Neural cell (in vitro differentiated cells): Measurements from ENCODE around the gene FBRSL1. TPM values are rescaled to one million over a fixed set of nuclear protein-coding genes. Genes with fewer than 3 reads are reported as not detected.

ENCODE experiments used
- H2AFZ ChIP-seq: fragments of 200-600, 300-800 bp; sonication (generic), shearing (Covaris generic); 2 replicates; pipeline ENCODE4 v1.6.0; 2014; ENCODE audit warnings: low read depth, mild to moderate bottlenecking, antibody characterized with exemption, low read length, moderate library complexity
- H3F3A ChIP-seq: fragments of 200-600 bp; shearing (Covaris generic); 2 replicates; pipeline ENCODE4 v1.6.1; 2016; ENCODE audit warnings: mild to moderate bottlenecking, moderate library complexity, mixed read lengths, antibody characterized with exemption, low read length; ENCODE audit not compliant: insufficient read depth, poor library complexity, severe bottlenecking
- H3K27ac ChIP-seq: fragments of 200-600, 300-800 bp; sonication (generic), shearing (Covaris generic); 2 replicates; pipeline ENCODE4 v1.5.1; 2014; ENCODE audit warnings: mild to moderate bottlenecking, low read length, moderate library complexity
- H3K27me3 ChIP-seq: fragments of 300-800, 200-600 bp; sonication (generic), shearing (Covaris generic); 2 replicates; pipeline ENCODE4 v1.6.0; 2014; ENCODE audit warnings: mild to moderate bottlenecking, low read depth, low read length, moderate library complexity; ENCODE audit not compliant: insufficient read depth
- H3K36me3 ChIP-seq: fragments of 300-800, 200-600 bp; sonication (generic), shearing (Covaris generic); 2 replicates; pipeline ENCODE4 v1.5.1; 2014; ENCODE audit warnings: mild to moderate bottlenecking, antibody characterized with exemption, low read length, moderate library complexity; ENCODE audit not compliant: insufficient read depth
- H3K4me2 ChIP-seq: fragments of 300-800, 200-600 bp; sonication (generic), shearing (Covaris generic); 2 replicates; pipeline ENCODE4 v1.6.0; 2014; ENCODE audit warnings: mild to moderate bottlenecking, low read length
- H3K4me3 ChIP-seq: fragments of 300-800, 200-600 bp; sonication (generic), shearing (Covaris generic); 2 replicates; pipeline ENCODE4 v1.5.1; 2014; ENCODE audit warnings: mild to moderate bottlenecking, low read length, moderate library complexity
- H3K79me2 ChIP-seq: fragments of 200-600 bp; shearing (Covaris generic); replicated peaks from 2 replicates; pipeline ENCODE4 v1.6.0; 2014; ENCODE audit warnings: mild to moderate bottlenecking, low read length, moderate library complexity; ENCODE audit not compliant: insufficient read depth
- H3K9ac ChIP-seq: fragments of 300-800, 200-600 bp; sonication (generic), shearing (Covaris generic); 2 replicates; pipeline ENCODE4 v1.6.1; 2016; ENCODE audit warnings: mild to moderate bottlenecking, low read length, mixed read lengths
- H3K9me2 ChIP-seq: fragments of 200-600 bp; shearing (Covaris generic); 2 replicates; pipeline ENCODE4 v1.6.1; 2016; ENCODE audit warnings: mild to moderate bottlenecking, low read length, mixed read lengths; ENCODE audit not compliant: insufficient read depth
- H3K9me3 ChIP-seq: fragments of 200-600, 300-800 bp; sonication (generic), shearing (Covaris generic); 2 replicates; pipeline ENCODE4 v1.6.1; 2016; ENCODE audit warnings: mild to moderate bottlenecking, mixed run types, low read length, moderate library complexity, mixed read lengths
- H4K20me1 ChIP-seq: fragments of 200-600 bp; shearing (Covaris generic); 2 replicates; pipeline ENCODE4 v1.6.1; 2016; ENCODE audit warnings: mild to moderate bottlenecking, mixed run types; ENCODE audit not compliant: insufficient read depth
- EP300 ChIP-seq: fragments of 450-650 bp; conservative IDR thresholded peaks from 2 replicates; pipeline ENCODE4 v1.6.1; 2014; ENCODE audit warnings: antibody characterized with exemption, mild to moderate bottlenecking, moderate library complexity; ENCODE audit not compliant: poor library complexity, severe bottlenecking
- EZH2 ChIP-seq: fragments of 200-600, 300-800 bp; shearing (Covaris generic), sonication (generic); IDR thresholded peaks from 2 replicates; pipeline ENCODE4 v1.6.1; 2014; ENCODE audit warnings: antibody characterized with exemption, low read length, borderline replicate concordance, mild to moderate bottlenecking; ENCODE audit not compliant: insufficient read depth, poor library complexity, severe bottlenecking
- MXI1 ChIP-seq: fragments of 450-650 bp; conservative IDR thresholded peaks from 2 replicates; pipeline ENCODE4 v1.6.1; 2014; ENCODE audit warnings: antibody characterized with exemption, mild to moderate bottlenecking; ENCODE audit not compliant: poor library complexity, severe bottlenecking
- POLR2AphosphoS5 ChIP-seq: IDR thresholded peaks from 2 replicates; pipeline ENCODE4 v1.6.1; 2012
- RAD21 ChIP-seq: fragments of 450-650 bp; conservative IDR thresholded peaks from 2 replicates; pipeline ENCODE4 v1.6.1; 2014; ENCODE audit warnings: antibody characterized with exemption, mild to moderate bottlenecking, moderate library complexity
- REST ChIP-seq: IDR thresholded peaks from 2 replicates; pipeline ENCODE4 v1.6.1; 2012; ENCODE audit warnings: borderline replicate concordance
- SMC3 ChIP-seq: fragments of 450-650 bp; conservative IDR thresholded peaks from 2 replicates; pipeline ENCODE4 v1.6.1; 2014; ENCODE audit warnings: antibody characterized with exemption, mild to moderate bottlenecking, moderate library complexity; ENCODE audit not compliant: poor library complexity
- TAF1 ChIP-seq: IDR thresholded peaks from 2 replicates; pipeline ENCODE4 v1.6.1; 2012; ENCODE audit warnings: low read depth
- polyA plus RNA-seq: library from polyadenylated mRNA; depleted of rRNA; stranded (reverse); fragments of >200 nt; gene quantifications from 2 replicates; pipeline ENCODE4 v1.2.3, GENCODE V29; 2014
- TF ChIP-seq, protein P1 (sequence below): fragments of 450-650 bp; IDR thresholded peaks from 2 replicates; pipeline ENCODE4 v1.5.1; 2014; ENCODE audit warnings: antibody characterized with exemption, mild to moderate bottlenecking, moderate library complexity; ENCODE audit not compliant: poor library complexity, severe bottlenecking

FBRSL1 gene
- polyA plus RNA-seq, 1 donor from 2014 or later, result 11.9 TPM

GRCh38 chr12:132508491-132508740 lies 18.5 kb downstream of the FBRSL1 start (continued):
- TF ChIP-seq REST, result no peak

GRCh38 chr12:132508860-132509732 lies 19.1 kb downstream of the FBRSL1 start:
- H3K9me2 ChIP-seq, result no peaks in the 10 kb centered on the region
- TF ChIP-seq, protein P1, sequence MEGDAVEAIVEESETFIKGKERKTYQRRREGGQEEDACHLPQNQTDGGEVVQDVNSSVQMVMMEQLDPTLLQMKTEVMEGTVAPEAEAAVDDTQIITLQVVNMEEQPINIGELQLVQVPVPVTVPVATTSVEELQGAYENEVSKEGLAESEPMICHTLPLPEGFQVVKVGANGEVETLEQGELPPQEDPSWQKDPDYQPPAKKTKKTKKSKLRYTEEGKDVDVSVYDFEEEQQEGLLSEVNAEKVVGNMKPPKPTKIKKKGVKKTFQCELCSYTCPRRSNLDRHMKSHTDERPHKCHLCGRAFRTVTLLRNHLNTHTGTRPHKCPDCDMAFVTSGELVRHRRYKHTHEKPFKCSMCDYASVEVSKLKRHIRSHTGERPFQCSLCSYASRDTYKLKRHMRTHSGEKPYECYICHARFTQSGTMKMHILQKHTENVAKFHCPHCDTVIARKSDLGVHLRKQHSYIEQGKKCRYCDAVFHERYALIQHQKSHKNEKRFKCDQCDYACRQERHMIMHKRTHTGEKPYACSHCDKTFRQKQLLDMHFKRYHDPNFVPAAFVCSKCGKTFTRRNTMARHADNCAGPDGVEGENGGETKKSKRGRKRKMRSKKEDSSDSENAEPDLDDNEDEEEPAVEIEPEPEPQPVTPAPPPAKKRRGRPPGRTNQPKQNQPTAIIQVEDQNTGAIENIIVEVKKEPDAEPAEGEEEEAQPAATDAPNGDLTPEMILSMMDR, result no peak
- TF ChIP-seq REST, result no peak
- TF ChIP-seq RAD21, result no peak
- TF ChIP-seq EZH2, result no peak
- no peak for TF ChIP-seq MXI1
- TF ChIP-seq POLR2AphosphoS5, result no peak
- TF ChIP-seq EP300, result no peak
- no peak for TF ChIP-seq TAF1
- no peak for TF ChIP-seq SMC3
- no peaks in the 10 kb centered on the region for H3K27me3 ChIP-seq
- H3K36me3 ChIP-seq, result no peaks in the 10 kb centered on the region
- no peak overlapping the region for H3K4me3 ChIP-seq
- no peak overlapping the region for H3K9ac ChIP-seq
- H3K9me3 ChIP-seq, result no peaks in the 10 kb centered on the region
- H3K79me2 ChIP-seq, result peaks cover 11% of the 10 kb centered on the region
- H4K20me1 ChIP-seq, result peaks cover 4% of the 10 kb centered on the region
- H3K27ac ChIP-seq, result no peak overlapping the region
- no peak overlapping the region for H3K4me2 ChIP-seq
- H3F3A ChIP-seq, result no peaks in the 10 kb centered on the region
- H2AFZ ChIP-seq, result no peak overlapping the region
